Measurements from ENCODE around the gene PRIM2. TPM values are rescaled to one million over a fixed set of nuclear protein-coding genes. Genes with fewer than 3 reads are reported as not detected.
"Not testable (repeated sequence)": the region's sequence is repeated elsewhere in the genome, so short reads cannot be mapped to it uniquely, and the experiment has no call there.

PRIM2 gene
- polyA plus RNA-seq (2012; ENCODE audit: insufficient read depth, insufficient read length) = 33.0 TPM

GRCh38 chr6:57317060-57317943 lies at the start of gene PRIM2:
Gene PRIM2 (plus strand): TSS chr6:57317630. CDS start chr6:57318446, 816 bp downstream.
- peak; percentile 85 for DNase-seq (ENCODE audit: low read depth, low spot score)

GRCh38 chr6:57268294-57268640 lies 49.2 kb upstream of the PRIM2 start:
- no peak overlapping the region for H3K4me3 ChIP-seq (ENCODE audit: low read length)
- DNase-seq (ENCODE audit: low read depth, low spot score) = no peak

More at GRCh38 chr6:57317060-57317943, at the start of gene PRIM2:
- H3K4me3 ChIP-seq (ENCODE audit: low read length) = peak within 1 kb of the TSS; percentile 99

- H3K4me3 ChIP-seq (ENCODE audit: low read length); DNase-seq (ENCODE audit: low read depth, low spot score): not testable (repeated sequence)
Observed at GRCh38 chr6:57274113-57274824, 43.2 kb upstream of the PRIM2 start.

GRCh38 chr6:57275384-57275783 lies 42.0 kb upstream of the PRIM2 start:
- no peak overlapping the region for H3K4me3 ChIP-seq (ENCODE audit: low read length)
- no peak for DNase-seq (ENCODE audit: low read depth, low spot score)

GRCh38 chr6:57276946-57277345 lies 40.5 kb upstream of the PRIM2 start:
- no peak for DNase-seq (ENCODE audit: low read depth, low spot score)
- no peak overlapping the region for H3K4me3 ChIP-seq (ENCODE audit: low read length)

GRCh38 chr6:57278570-57278969 lies 38.9 kb upstream of the PRIM2 start:
- DNase-seq (ENCODE audit: low read depth, low spot score) = no peak
- H3K4me3 ChIP-seq (ENCODE audit: low read length) = no peak overlapping the region

- no peak overlapping the region for H3K4me3 ChIP-seq (ENCODE audit: low read length)
- DNase-seq (ENCODE audit: low read depth, low spot score) = no peak
Observed at GRCh38 chr6:57279013-57279412, 38.4 kb upstream of the PRIM2 start.

GRCh38 chr6:57283106-57283505 lies 34.3 kb upstream of the PRIM2 start:
- no peak overlapping the region for H3K4me3 ChIP-seq (ENCODE audit: low read length)
- DNase-seq (ENCODE audit: low read depth, low spot score) = no peak

GRCh38 chr6:57283911-57284455 lies 33.4 kb upstream of the PRIM2 start:
- H3K4me3 ChIP-seq (ENCODE audit: low read length) = no peak overlapping the region
- DNase-seq (ENCODE audit: low read depth, low spot score) = no peak

- not testable (repeated sequence) for H3K4me3 ChIP-seq (ENCODE audit: low read length); DNase-seq (ENCODE audit: low read depth, low spot score)
Observed at GRCh38 chr6:57288136-57288535, 29.3 kb upstream of the PRIM2 start.

GRCh38 chr6:57293472-57293871 lies 24.0 kb upstream of the PRIM2 start:
- not testable (repeated sequence) for H3K4me3 ChIP-seq (ENCODE audit: low read length); DNase-seq (ENCODE audit: low read depth, low spot score)

GRCh38 chr6:57294862-57295445 lies 22.5 kb upstream of the PRIM2 start:
- no peak for DNase-seq (ENCODE audit: low read depth, low spot score)
- no peak overlapping the region for H3K4me3 ChIP-seq (ENCODE audit: low read length)

GRCh38 chr6:57297505-57297904 lies 19.9 kb upstream of the PRIM2 start:
- DNase-seq (ENCODE audit: low read depth, low spot score) = no peak

GRCh38 chr6:57298741-57299140 lies 18.7 kb upstream of the PRIM2 start:
- no peak for DNase-seq (ENCODE audit: low read depth, low spot score)
- no peak overlapping the region for H3K4me3 ChIP-seq (ENCODE audit: low read length)

More at GRCh38 chr6:57297505-57297904, 19.9 kb upstream of the PRIM2 start:
- no peak overlapping the region for H3K4me3 ChIP-seq (ENCODE audit: low read length)

GRCh38 chr6:57301757-57302156 lies 15.7 kb upstream of the PRIM2 start:
- H3K4me3 ChIP-seq (ENCODE audit: low read length) = no peak overlapping the region
- DNase-seq (ENCODE audit: low read depth, low spot score) = no peak

- H3K4me3 ChIP-seq (ENCODE audit: low read length) = no peak overlapping the region
- DNase-seq (ENCODE audit: low read depth, low spot score) = no peak
Observed at GRCh38 chr6:57302477-57302876, 15.0 kb upstream of the PRIM2 start.

- no peak for DNase-seq (ENCODE audit: low read depth, low spot score)
- no peak overlapping the region for H3K4me3 ChIP-seq (ENCODE audit: low read length)
Observed at GRCh38 chr6:57303931-57304681, 13.3 kb upstream of the PRIM2 start.

- no peak overlapping the region for H3K4me3 ChIP-seq (ENCODE audit: low read length)
- DNase-seq (ENCODE audit: low read depth, low spot score) = no peak
Observed at GRCh38 chr6:57305107-57305506, 12.3 kb upstream of the PRIM2 start.

- DNase-seq (ENCODE audit: low read depth, low spot score) = no peak
- no peak overlapping the region for H3K4me3 ChIP-seq (ENCODE audit: low read length)
Observed at GRCh38 chr6:57305761-57306160, 11.7 kb upstream of the PRIM2 start.

Measured in Jurkat, Clone E6-1 (cell line).